HepG2 (cell line): ENCODE measurements around the gene RARS1. TPM values are rescaled to one million over a fixed set of nuclear protein-coding genes. Genes with fewer than 3 reads are reported as not detected.

Source experiments
- ATAC-seq: fragments of 200-7000 bp; cut with Tn5 transposase; 3 replicates; pipeline ENCODE4 v1.9.1; 2020; ENCODE audit warnings: mild to moderate bottlenecking, moderate library complexity
- BruUV-seq: library from RNA; stranded (reverse); fragments of 400-500 nt; replicated peaks from 2 replicates; lab custom pipeline; 2021; lab: Mats Ljungman, UMichigan
- CTCF ChIA-PET: fragments of 300-600 bp; formaldehyde crosslinking; extraction: SDS; loops from one replicate; lab custom pipeline; 2021; ENCODE audit warnings: low total read pairs, inconsistent platforms, low intra/inter-chr PET ratio; lab: Yijun Ruan, JAX
- POLR2A ChIA-PET: fragments of 350-600 bp; sonication (Branson Sonifier 250); formaldehyde crosslinking; loops from one replicate; lab custom pipeline; 2020; ENCODE audit warnings: antibody characterized with exemption, inconsistent platforms; lab: Yijun Ruan, JAX
- DNase-seq: peaks from one replicate; pipeline ENCODE4 v3.0.0-alpha.2; 2015; ENCODE audit warnings: low spot score
- FAIRE-seq: peaks from 3 replicates; lab custom pipeline; 2011; peaks lifted over from hg19 to GRCh38; lab: Jason Lieb, UNC
- H2AFZ ChIP-seq: one replicate; pipeline ENCODE4 v1.6.1; 2011; ENCODE audit warnings: low read length, inconsistent platforms
- H3K27ac ChIP-seq: fragments of 300-600 bp; 3 replicates; pipeline ENCODE4 v1.8.0; 2011; ENCODE audit warnings: mixed run types, mild to moderate bottlenecking, mixed read lengths, low read length, inconsistent platforms; ENCODE audit not compliant: insufficient read depth; ENCODE audit errors: extremely low read length
- H3K27me3 ChIP-seq, 2 experiments: fragments of 200-600 bp in 1 of 2; 2 replicates in 1 of 2; 3 replicates in 1 of 2; pipeline versions ENCODE4 v1.6.0 to v1.8.0; 2011; ENCODE audit warnings: low read length in 2 of 2, mild to moderate bottlenecking in 2 of 2, moderate library complexity in 2 of 2, inconsistent platforms in 1 of 2; ENCODE audit not compliant: insufficient read depth in 2 of 2, control insufficient read depth in 1 of 2
- H3K36me3 ChIP-seq, 2 experiments: fragments of 200-600 bp in 1 of 2; replicated peaks in 1 of 2; 2 replicates in 1 of 2; 3 replicates in 1 of 2; pipeline versions ENCODE4 v1.5.1 to v1.8.0; 2011; ENCODE audit warnings: low read length in 2 of 2, inconsistent platforms in 1 of 2; ENCODE audit not compliant: insufficient read depth in 2 of 2, control insufficient read depth in 1 of 2
- H3K4me1 ChIP-seq: 2 replicates; pipeline ENCODE4 v1.5.1; 2012; ENCODE audit warnings: low read length, inconsistent platforms; ENCODE audit not compliant: insufficient read depth
- H3K4me2 ChIP-seq: 2 replicates; pipeline ENCODE4 v1.6.0; 2011; ENCODE audit warnings: low read depth, low read length, inconsistent platforms
- H3K4me3 ChIP-seq, 3 experiments: fragments of 200-600 bp in 1 of 3; sonication (generic), shearing (Covaris generic) in 1 of 3; replicated peaks in 1 of 3; 2 replicates each; pipeline ENCODE4 v1.5.1; 2011 to 2016; ENCODE audit warnings: low read length in 3 of 3, inconsistent platforms in 2 of 3, low read depth in 2 of 3, mild to moderate bottlenecking in 2 of 3, control low read depth in 1 of 3, mixed read lengths in 1 of 3; ENCODE audit not compliant: insufficient read depth in 1 of 3
- H3K79me2 ChIP-seq: one replicate; pipeline ENCODE4 v1.6.1; 2011; ENCODE audit warnings: low read length, inconsistent platforms; ENCODE audit not compliant: insufficient read depth
- H3K9ac ChIP-seq: 2 replicates; pipeline ENCODE4 v1.6.0; 2011; ENCODE audit warnings: mild to moderate bottlenecking, low read depth, low read length, inconsistent platforms; ENCODE audit not compliant: insufficient read depth
- H3K9me3 ChIP-seq: 2 replicates; pipeline ENCODE4 v1.5.1; 2012; ENCODE audit warnings: mild to moderate bottlenecking, low read length
- H4K20me1 ChIP-seq: 2 replicates; pipeline ENCODE4 v1.6.0; 2011; ENCODE audit warnings: inconsistent platforms, mild to moderate bottlenecking, low read length, moderate library complexity; ENCODE audit not compliant: insufficient read depth
- ATF5 ChIP-seq: sonication (generic); formaldehyde crosslinking; IDR thresholded peaks from 2 replicates; pipeline ENCODE4 v1.4.0; 2020; ENCODE audit warnings: mild to moderate bottlenecking, low read depth, missing genetic modification reagents
- ISX ChIP-seq: sonication (generic); formaldehyde crosslinking; conservative IDR thresholded peaks from 2 replicates; pipeline ENCODE4 v1.5.0; 2020; ENCODE audit warnings: missing genetic modification reagents
- MAZ ChIP-seq, 2 experiments: sonication (generic) in 1 of 2; formaldehyde crosslinking in 1 of 2; IDR thresholded peaks; 2 replicates each; pipeline versions ENCODE4 v1.5.0 to v1.6.1; 2012 to 2020; ENCODE audit warnings: low read depth in 2 of 2, mild to moderate bottlenecking in 2 of 2, borderline replicate concordance in 1 of 2, improper control_type of control experiment in 1 of 2, low read length in 1 of 2, missing genetic modification reagents in 1 of 2, moderate library complexity in 1 of 2
- ONECUT2 ChIP-seq: sonication (generic); formaldehyde crosslinking; IDR thresholded peaks from 2 replicates; pipeline ENCODE4 v1.4.0; 2020; ENCODE audit warnings: missing genetic modification reagents
- RARA ChIP-seq: IDR thresholded peaks from 2 replicates; pipeline ENCODE4 v1.6.1; 2016; ENCODE audit warnings: missing genetic modification reagents, missing compliant biosample characterization
- SAFB2 ChIP-seq: sonication (generic); formaldehyde crosslinking; IDR thresholded peaks from 2 replicates; pipeline ENCODE4 v1.5.1; 2020; ENCODE audit warnings: missing genetic modification reagents, low read depth, mild to moderate bottlenecking, borderline replicate concordance
- SMAD3 ChIP-seq: sonication (generic); formaldehyde crosslinking; IDR thresholded peaks from 2 replicates; pipeline ENCODE4 v1.4.0; 2020; ENCODE audit warnings: missing genetic modification reagents
- TBX3 ChIP-seq: fragments of 450-650 bp; IDR thresholded peaks from 2 replicates; pipeline ENCODE4 v1.6.1; 2017; ENCODE audit warnings: antibody characterized with exemption, mild to moderate bottlenecking, inconsistent platforms, borderline replicate concordance
- TERF1 ChIP-seq: sonication (generic); formaldehyde crosslinking; IDR thresholded peaks from 2 replicates; pipeline ENCODE4 v1.8.0; 2022; ENCODE audit warnings: mild to moderate bottlenecking, missing genetic modification reagents, moderate library complexity
- TGIF2 ChIP-seq: IDR thresholded peaks from 2 replicates; pipeline ENCODE4 v1.6.1; 2016; ENCODE audit warnings: control low read depth, missing compliant biosample characterization
- ZBTB4 ChIP-seq: sonication (generic); formaldehyde crosslinking; IDR thresholded peaks from 2 replicates; pipeline ENCODE4 v1.4.0; 2020; ENCODE audit warnings: missing genetic modification reagents, mild to moderate bottlenecking, borderline replicate concordance
- ZFAT ChIP-seq: sonication (generic); formaldehyde crosslinking; conservative IDR thresholded peaks from 2 replicates; pipeline ENCODE4 v1.8.1; 2023; ENCODE audit warnings: missing genetic modification reagents, inconsistent platforms
- ZNF12 ChIP-seq: sonication (generic); formaldehyde crosslinking; IDR thresholded peaks from 2 replicates; pipeline ENCODE4 v1.5.0; 2020; ENCODE audit warnings: missing genetic modification reagents
- ZNF549 ChIP-seq: sonication (generic); formaldehyde crosslinking; IDR thresholded peaks from 2 replicates; pipeline ENCODE4 v1.5.0; 2020; ENCODE audit warnings: missing genetic modification reagents
- WGBS: methylation state at CpG from one replicate; pipeline ENCODE4 v1.1.6; 2017; ENCODE audit warnings: low lambda C conversion rate; 5-methylcytosine and 5-hydroxymethylcytosine counted together
- in situ Hi-C: cut with HindIII; loops from 2 replicates; pipeline ENCODE4 v1.10.0; 2017; ENCODE audit warnings: low pct_unique_long_range_greater_than_20kb; ENCODE audit not compliant: extremely low pct_ligation_motif_present
- intact Hi-C: fragments of 100-400 bp; cut with micrococcal nuclease; formaldehyde crosslinking; loops from one replicate; pipeline ENCODE4 v1.10.0; 2022; ENCODE audit not compliant: unreplicated experiment
- polyA plus RNA-seq, 8 experiments: library from polyadenylated mRNA; depleted of rRNA in 3 of 8; stranded (reverse) in 7 of 8; unstranded in 1 of 8; fragments of >200 nt; fragmentation: Illumina TruSeq in 4 of 8; extraction: Trizol in 4 of 8; gene quantifications; 2 replicates each; pipeline versions ENCODE4 v1.2.1 to v1.2.3, GENCODE V29; 2011 to 2016; ENCODE audit warnings: low read depth in 4 of 8, missing spikeins in 1 of 8, mixed read lengths in 1 of 8; ENCODE audit not compliant: insufficient read depth in 1 of 8
- total RNA-seq, 5 experiments: library from RNA; depleted of rRNA; stranded (reverse); fragments of >200 nt; fragmentation: Illumina TruSeq; extraction: Trizol; gene quantifications; 2 replicates each; pipeline ENCODE4 v1.2.3, GENCODE V29; 2016; ENCODE audit warnings: low read depth in 1 of 5
- TF ChIP-seq, protein P1 (sequence below): sonication (generic); formaldehyde crosslinking; IDR thresholded peaks from 2 replicates; pipeline ENCODE4 v1.4.0; 2020; ENCODE audit warnings: mild to moderate bottlenecking, low read depth, missing genetic modification reagents
- TF ChIP-seq, protein P2 (sequence below): sonication (generic); formaldehyde crosslinking; IDR thresholded peaks from 2 replicates; pipeline ENCODE4 v1.8.0; 2022; ENCODE audit warnings: missing genetic modification reagents, mild to moderate bottlenecking, inconsistent platforms, borderline replicate concordance

RARS1 gene
- total and polyA plus RNA-seq, 2 of the 13 experiments (the other 11 are each of a cell fraction or from before 2014, with no cell fraction given): 54.6 to 170 TPM

- no peak for ATAC-seq
- H3K36me3 ChIP-seq: no peaks in the 10 kb centered on the region
- no peaks in the 10 kb centered on the region for H3K79me2 ChIP-seq
- intact Hi-C loops: loop anchor here (10.0 kb wide), 1 partner anchor 94 kb away; the partner anchor contains the start of gene PANK3
- no peak overlapping the region for H3K9ac ChIP-seq
- BruUV-seq: no TSS peak
- H3K4me1 ChIP-seq: peaks cover 19% of the 10 kb centered on the region
- no peak for DNase-seq
- WGBS: 91% methylated on average over 3 of the region's 3 CpGs
- no peaks in the 10 kb centered on the region for H3K9me3 ChIP-seq
- no peak overlapping the region for H3K4me2 ChIP-seq
- CTCF ChIA-PET: no interaction called here
- H4K20me1 ChIP-seq: no peaks in the 10 kb centered on the region
- H3K27me3 ChIP-seq: no peaks in the 10 kb centered on the region
- no peak overlapping the region for H3K27ac ChIP-seq
- POLR2A ChIA-PET: no interaction called here
- no peak overlapping the region for H2AFZ ChIP-seq
- no peak for FAIRE-seq
- in situ Hi-C loops: loop anchor here (10.0 kb wide), 1 partner anchor 216 kb away; no protein-coding TSS in a partner anchor
- no peak overlapping the region for H3K4me3 ChIP-seq
- TF ChIP-seq ZFAT (no peak), TBX3 (no peak), TGIF2 (CRISPR knock-in tag) (no peak), ATF5 (no peak), RARA (no peak), ONECUT2 (CRISPR knock-in tag) (no peak), ZBTB4 (CRISPR knock-in tag) (no peak), ISX (CRISPR knock-in tag) (no peak), ZNF12 (no peak), SMAD3 (CRISPR knock-in tag) (no peak), SAFB2 (CRISPR knock-in tag) (no peak), MAZ (IDR thresholded peaks at IDR 0.05; ENCODE audit: borderline replicate concordance, low read depth, low read length) (no peak), MAZ (CRISPR knock-in tag; IDR thresholded peaks at IDR 0.05; ENCODE audit: low read depth) (no peak), TERF1 (CRISPR knock-in tag) (no peak), ZNF549 (no peak)
- TF ChIP-seq, protein P1, sequence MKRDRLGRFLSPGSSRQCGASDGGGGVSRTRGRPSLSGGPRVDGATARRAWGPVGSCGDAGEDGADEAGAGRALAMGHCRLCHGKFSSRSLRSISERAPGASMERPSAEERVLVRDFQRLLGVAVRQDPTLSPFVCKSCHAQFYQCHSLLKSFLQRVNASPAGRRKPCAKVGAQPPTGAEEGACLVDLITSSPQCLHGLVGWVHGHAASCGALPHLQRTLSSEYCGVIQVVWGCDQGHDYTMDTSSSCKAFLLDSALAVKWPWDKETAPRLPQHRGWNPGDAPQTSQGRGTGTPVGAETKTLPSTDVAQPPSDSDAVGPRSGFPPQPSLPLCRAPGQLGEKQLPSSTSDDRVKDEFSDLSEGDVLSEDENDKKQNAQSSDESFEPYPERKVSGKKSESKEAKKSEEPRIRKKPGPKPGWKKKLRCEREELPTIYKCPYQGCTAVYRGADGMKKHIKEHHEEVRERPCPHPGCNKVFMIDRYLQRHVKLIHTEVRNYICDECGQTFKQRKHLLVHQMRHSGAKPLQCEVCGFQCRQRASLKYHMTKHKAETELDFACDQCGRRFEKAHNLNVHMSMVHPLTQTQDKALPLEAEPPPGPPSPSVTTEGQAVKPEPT (CRISPR knock-in tag): no peak
- TF ChIP-seq, protein P2, sequence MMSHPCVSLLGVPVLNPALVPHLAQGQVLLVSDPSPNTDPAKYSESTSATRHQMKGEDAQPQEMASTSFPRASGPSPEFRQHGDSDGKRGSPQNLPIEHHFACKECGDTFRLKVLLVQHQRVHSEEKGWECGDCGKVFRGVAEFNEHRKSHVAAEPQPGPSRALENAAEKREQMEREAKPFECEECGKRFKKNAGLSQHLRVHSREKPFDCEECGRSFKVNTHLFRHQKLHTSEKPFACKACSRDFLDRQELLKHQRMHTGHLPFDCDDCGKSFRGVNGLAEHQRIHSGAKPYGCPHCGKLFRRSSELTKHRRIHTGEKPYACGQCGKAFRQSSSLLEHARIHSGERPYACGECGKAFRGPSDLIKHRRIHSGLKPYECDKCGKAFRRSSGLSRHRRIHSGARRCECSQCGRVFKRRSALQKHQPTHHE (CRISPR knock-in tag): no peak
These were observed 5.7 kb upstream of the RARS1 start for GRCh38 chr5:168480601-168481000.
